PC-9 (cell line): ENCODE measurements around the gene MPEG1. TPM values are rescaled to one million over a fixed set of nuclear protein-coding genes. Genes with fewer than 3 reads are reported as not detected.
A peak's percentile ranks its signal among the peaks of the same experiment; 100 is the strongest.

Source experiments
- BruUV-seq: library from RNA; stranded (reverse); fragments of 400-500 nt; replicated peaks from 2 replicates; lab custom pipeline; 2021; lab: Mats Ljungman, UMichigan
- CTCF ChIA-PET: fragments of 300-600 bp; sonication (Branson Sonifier 250); formaldehyde crosslinking; loops from one replicate; lab custom pipeline; 2022; ENCODE audit warnings: antibody characterized with exemption; lab: Charles Lee
- POLR2A ChIA-PET: fragments of 300-600 bp; sonication (Branson Sonifier 250); formaldehyde crosslinking; loops from one replicate; lab custom pipeline; 2022; ENCODE audit warnings: antibody characterized with exemption; ENCODE audit not compliant: unreplicated experiment; lab: Charles Lee
- DNase-seq, 2 experiments: peaks; one replicate each; pipeline versions ENCODE4 v3.0.0 to v3.0.0-alpha.2; 2015 to 2022; ENCODE audit warnings: mixed read lengths in 1 of 2
- H2AFZ ChIP-seq: fragments of 200-600 bp; sonication (generic); 2 replicates; pipeline ENCODE4 v1.8.1; 2017; ENCODE audit warnings: antibody characterized with exemption
- H3F3A ChIP-seq: fragments of 200-600 bp; sonication (generic); 2 replicates; pipeline ENCODE4 v1.8.1; 2017; ENCODE audit warnings: antibody characterized with exemption, mild to moderate bottlenecking, low read depth; ENCODE audit not compliant: insufficient read depth
- H3K27ac ChIP-seq: fragments of 200-600 bp; sonication (generic); 2 replicates; pipeline ENCODE4 v1.6.1; 2016; ENCODE audit warnings: mixed run types
- H3K27me3 ChIP-seq: fragments of 200-600 bp; sonication (generic); 2 replicates; pipeline ENCODE4 v1.6.1; 2016; ENCODE audit warnings: low read depth, mixed run types; ENCODE audit not compliant: insufficient read depth
- H3K36me3 ChIP-seq: fragments of 200-600 bp; sonication (generic); 2 replicates; pipeline ENCODE4 v1.6.1; 2016; ENCODE audit warnings: low read depth, mixed run types
- H3K4me1 ChIP-seq: fragments of 200-600 bp; sonication (generic); replicated peaks from 2 replicates; pipeline ENCODE4 v1.6.1; 2016; ENCODE audit warnings: mixed run types; ENCODE audit not compliant: insufficient read depth
- H3K4me2 ChIP-seq: fragments of 200-600 bp; sonication (generic); 2 replicates; pipeline ENCODE4 v1.6.1; 2017; ENCODE audit warnings: mixed run types
- H3K4me3 ChIP-seq: fragments of 200-600 bp; sonication (generic); 2 replicates; pipeline ENCODE4 v1.6.1; 2016; ENCODE audit warnings: mixed run types
- H3K79me2 ChIP-seq: fragments of 200-600 bp; sonication (generic); 2 replicates; pipeline ENCODE4 v1.6.1; 2017; ENCODE audit warnings: low read depth, mixed run types
- H3K9me2 ChIP-seq: fragments of 200-600 bp; sonication (generic); 2 replicates; pipeline ENCODE4 v1.8.1; 2017; ENCODE audit warnings: mild to moderate bottlenecking; ENCODE audit not compliant: insufficient read depth
- H3K9me3 ChIP-seq: fragments of 200-600 bp; sonication (generic); 2 replicates; pipeline ENCODE4 v1.8.1; 2016; ENCODE audit warnings: low read depth; ENCODE audit not compliant: insufficient read depth
- H4K20me1 ChIP-seq: fragments of 200-600 bp; sonication (generic); 2 replicates; pipeline ENCODE4 v1.8.1; 2017; ENCODE audit not compliant: insufficient read depth
- EZH2 ChIP-seq: fragments of 200-600 bp; sonication (generic); IDR thresholded peaks from 2 replicates; pipeline ENCODE4 v1.8.0; 2017; ENCODE audit warnings: antibody characterized with exemption, low read depth
- intact Hi-C: fragments of 100-400 bp; cut with micrococcal nuclease; formaldehyde crosslinking; loops from one replicate; pipeline ENCODE4 v1.10.0; 2022; ENCODE audit not compliant: unreplicated experiment
- total RNA-seq: library from RNA; stranded (reverse); gene quantifications from 2 replicates; pipeline ENCODE4 v1.2.3, GENCODE V29; 2021
- TF ChIP-seq, protein P1 (sequence below): fragments of 200-600 bp; sonication (generic); conservative IDR thresholded peaks from 2 replicates; pipeline ENCODE4 v1.6.1; 2017; ENCODE audit warnings: mixed run types, antibody characterized with exemption, mild to moderate bottlenecking, moderate library complexity

Gene MPEG1
- total RNA-seq, 1 experiment from 2014 or later, result not detected

DNA sequence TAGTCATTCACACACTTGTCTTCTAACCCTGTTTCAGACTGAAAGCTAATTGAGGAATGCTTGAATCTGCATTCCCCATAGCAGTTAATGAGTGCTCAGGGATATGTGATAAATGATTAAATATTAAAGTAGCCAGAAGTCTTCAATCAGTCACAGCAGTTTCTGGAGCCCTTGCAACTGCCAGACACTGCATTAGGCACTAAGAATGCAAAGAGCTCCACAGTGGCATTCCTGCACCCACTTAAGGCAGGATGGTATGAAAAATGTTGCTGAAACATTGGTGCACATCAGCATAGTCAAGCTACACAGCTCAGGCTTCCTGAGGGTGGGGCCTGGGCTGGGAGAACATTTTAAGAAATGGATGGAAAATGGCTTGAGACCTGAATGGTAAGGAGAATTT lies 34.3 kb downstream of the MPEG1 start:
- Histone ChIP-seq H2AFZ (no peak overlapping the region), H3K4me3 (no peak overlapping the region), H3K36me3 (peaks cover 58% of the 10 kb centered on the region), H3K4me2 (no peak overlapping the region), H3F3A (peaks cover 31% of the 10 kb centered on the region), H3K27ac (no peak overlapping the region), H3K9me3 (peaks cover 9% of the 10 kb centered on the region; the same call in 1 of the 2 replicates), H3K79me2 (peaks cover 94% of the 10 kb centered on the region), H3K9me2 (no peaks in the 10 kb centered on the region), H3K27me3 (no peaks in the 10 kb centered on the region), H3K4me1 (peaks cover 40% of the 10 kb centered on the region), H4K20me1 (no peaks in the 10 kb centered on the region)
- ChIA-PET CTCF (no interaction called here), POLR2A (no interaction called here)
- BruUV-seq, result no TSS peak
- TF ChIP-seq EZH2, result no peak
- TF ChIP-seq, protein P1, sequence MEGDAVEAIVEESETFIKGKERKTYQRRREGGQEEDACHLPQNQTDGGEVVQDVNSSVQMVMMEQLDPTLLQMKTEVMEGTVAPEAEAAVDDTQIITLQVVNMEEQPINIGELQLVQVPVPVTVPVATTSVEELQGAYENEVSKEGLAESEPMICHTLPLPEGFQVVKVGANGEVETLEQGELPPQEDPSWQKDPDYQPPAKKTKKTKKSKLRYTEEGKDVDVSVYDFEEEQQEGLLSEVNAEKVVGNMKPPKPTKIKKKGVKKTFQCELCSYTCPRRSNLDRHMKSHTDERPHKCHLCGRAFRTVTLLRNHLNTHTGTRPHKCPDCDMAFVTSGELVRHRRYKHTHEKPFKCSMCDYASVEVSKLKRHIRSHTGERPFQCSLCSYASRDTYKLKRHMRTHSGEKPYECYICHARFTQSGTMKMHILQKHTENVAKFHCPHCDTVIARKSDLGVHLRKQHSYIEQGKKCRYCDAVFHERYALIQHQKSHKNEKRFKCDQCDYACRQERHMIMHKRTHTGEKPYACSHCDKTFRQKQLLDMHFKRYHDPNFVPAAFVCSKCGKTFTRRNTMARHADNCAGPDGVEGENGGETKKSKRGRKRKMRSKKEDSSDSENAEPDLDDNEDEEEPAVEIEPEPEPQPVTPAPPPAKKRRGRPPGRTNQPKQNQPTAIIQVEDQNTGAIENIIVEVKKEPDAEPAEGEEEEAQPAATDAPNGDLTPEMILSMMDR, result no peak
- intact Hi-C loops, result no loop called here
- DNase-seq, result no peak

DNA sequence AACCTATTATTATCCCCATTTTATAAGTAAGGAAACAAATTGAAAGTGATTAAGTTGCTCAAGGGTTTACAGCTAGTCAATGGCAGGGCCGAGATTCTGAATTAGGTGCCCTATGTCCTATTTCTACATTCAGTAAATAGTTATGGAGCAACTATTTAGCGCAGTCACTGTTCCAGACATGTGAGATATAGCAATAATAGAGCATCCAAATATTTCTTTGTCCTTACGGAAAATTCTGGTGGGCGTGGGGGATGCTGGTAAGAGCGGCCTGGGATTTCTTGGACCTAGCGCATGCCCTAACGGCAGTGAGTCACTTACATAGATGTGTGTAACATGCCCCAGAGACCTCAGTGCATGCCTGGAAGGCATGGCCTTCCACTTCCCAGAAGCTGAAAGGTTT lies 36.4 kb downstream of the MPEG1 start:
- Histone ChIP-seq H2AFZ (no peak overlapping the region), H3K4me3 (no peak overlapping the region), H3K79me2 (peaks cover 83% of the 10 kb centered on the region), H3K9me2 (no peaks in the 10 kb centered on the region), H3K27me3 (no peaks in the 10 kb centered on the region), H3K9me3 (peaks cover 9% of the 10 kb centered on the region; the same call in 1 of the 2 replicates), H4K20me1 (no peaks in the 10 kb centered on the region), H3K36me3 (peaks cover 42% of the 10 kb centered on the region), H3K4me2 (peak overlapping the region; percentile 96), H3K27ac (0 out of 2 replicates have a peak overlapping the region, but pooled peaks have one; percentile 85), H3K4me1 (peaks cover 32% of the 10 kb centered on the region), H3F3A (peaks cover 37% of the 10 kb centered on the region)
- intact Hi-C loops, result no loop called here
- BruUV-seq, result no TSS peak
- CTCF ChIA-PET, result interaction anchor here (0.6 kb wide), 1 partner anchor 1339 kb away, joined by 3 read pairs; no protein-coding TSS in a partner anchor
- POLR2A ChIA-PET, result no interaction called here
- TF ChIP-seq, protein P1, result no peak
- no peak for TF ChIP-seq EZH2
- DNase-seq, result no peak

- no peaks in the 10 kb centered on the region for H3K9me2 ChIP-seq
- peak overlapping the region; percentile 96 for H3K4me2 ChIP-seq
- H3K4me3 ChIP-seq, result peak overlapping the region; percentile 96; the same call in 1 of the 2 replicates
- H3K27me3 ChIP-seq, result no peaks in the 10 kb centered on the region
- peak in 1 of 2 experiments; percentile 27 for DNase-seq
- H3K79me2 ChIP-seq, result peaks cover 70% of the 10 kb centered on the region
- H3K9me3 ChIP-seq, result peaks cover 9% of the 10 kb centered on the region; the same call in 1 of the 2 replicates
- H3K27ac ChIP-seq, result peak overlapping the region; percentile 85
- ChIA-PET POLR2A (interaction anchor here (0.6 kb wide), 2 partner anchors 23 to 1473 kb away, joined by 4 to 5 read pairs; no protein-coding TSS in a partner anchor), CTCF (interaction anchor here (0.6 to 2.4 kb wide), 3 partner anchors 11 to 1008 kb away, joined by 3 to 32 read pairs (median 5); partner anchors contain the start of gene MS4A6A)
- peaks cover 32% of the 10 kb centered on the region for H3K4me1 ChIP-seq
- no TSS peak for BruUV-seq
- no peaks in the 10 kb centered on the region for H4K20me1 ChIP-seq
- TF ChIP-seq, protein P1, result no peak
- TF ChIP-seq EZH2, result no peak
- intact Hi-C loops, result no loop called here
- no peak overlapping the region for H2AFZ ChIP-seq
- H3F3A ChIP-seq, result peaks cover 37% of the 10 kb centered on the region
- H3K36me3 ChIP-seq, result peaks cover 38% of the 10 kb centered on the region
Observed at GRCh38 chr11:59175091-59175501, 37.6 kb downstream of the MPEG1 start.
